ENCODE measurements around the gene ANO4. TPM values are rescaled to one million over a fixed set of nuclear protein-coding genes. Genes with fewer than 3 reads are reported as not detected.

ANO4 gene
- total and polyA plus RNA-seq, 2 donors (not counting 1 experiment from before 2014, with no cell fraction given), result not detected

GRCh38 chr12:100859063-100859627, 64.6 kb downstream of the ANO4 start:
- ATAC-seq (ENCODE audit: low read depth), result no peak
- 100% methylated on average over 4 of the region's 5 CpGs for WGBS (ENCODE audit: insufficient coverage)
- peaks cover 4% of the 10 kb centered on the region for H3K27me3 Mint-ChIP-seq
- H3K9me3 ChIP-seq (ENCODE audit: control extremely low read depth in 1 of 3, control insufficient read depth in 2 of 3, insufficient read depth in 1 of 3, low read length in 2 of 3), result no peaks in the 10 kb centered on the region
- no peaks in the 10 kb centered on the region for H3K9me3 Mint-ChIP-seq (ENCODE audit: insufficient read depth)
- H3K27ac Mint-ChIP-seq, result no peak overlapping the region
- H3K27ac ChIP-seq (ENCODE audit: low read length in 2 of 2), result no peak overlapping the region
- ChIA-PET POLR2A (no interaction called here), CTCF (no interaction called here)
- H2AFZ ChIP-seq (ENCODE audit: insufficient read depth, low read depth, low read length, poor library complexity, severe bottlenecking), result no peak overlapping the region
- no peak for TF ChIP-seq EZH2 (IDR thresholded peaks at IDR 0.05; ENCODE audit: borderline replicate concordance, insufficient read depth, low read depth, low read length, poor library complexity, severe bottlenecking)
- no peak for TF ChIP-seq CTCF (IDR thresholded peaks at IDR 0.05)
- H3K27me3 ChIP-seq (replicated peaks in 1 of 4; ENCODE audit: control extremely low read depth in 1 of 4, control insufficient read depth in 3 of 4, insufficient read depth in 4 of 4, low read length in 3 of 4), result no peaks in the 10 kb centered on the region
- no peaks in the 10 kb centered on the region for H4K20me1 ChIP-seq (ENCODE audit: control insufficient read depth, insufficient read depth, low read length, poor library complexity, severe bottlenecking)
- no peak for DNase-seq
- H3K36me3 ChIP-seq (replicated peaks in 1 of 2; ENCODE audit: control extremely low read depth in 1 of 2, control insufficient read depth in 1 of 2, extremely low read depth in 1 of 2, insufficient read depth in 2 of 2, low read length in 1 of 2), result no peaks in the 10 kb centered on the region
- no peaks in the 10 kb centered on the region for H3K79me2 ChIP-seq (ENCODE audit: control insufficient read depth, insufficient read depth, low read length)
- no peak overlapping the region for H3K4me2 ChIP-seq (replicated peaks; ENCODE audit: low read depth, low read length, poor library complexity, severe bottlenecking)
- H3K4me1 ChIP-seq (ENCODE audit: control insufficient read depth in 2 of 2, insufficient read depth in 2 of 2, low read length in 2 of 2), result no peaks in the 10 kb centered on the region
- H3K4me3 ChIP-seq (ENCODE audit: control extremely low read depth in 1 of 5, extremely low read depth in 1 of 5, insufficient read depth in 1 of 5, low read depth in 2 of 5, low read length in 4 of 5), result no peak overlapping the region
- H3K9ac ChIP-seq (ENCODE audit: low read length), result no peak overlapping the region
- H3K4me1 Mint-ChIP-seq, result no peaks in the 10 kb centered on the region
- intact Hi-C loops (cut with micrococcal nuclease), result no loop called here
- H3K4me3 Mint-ChIP-seq, result no peak overlapping the region

GRCh38 chr12:100860611-100861010, 66.0 kb downstream of the ANO4 start:
- intact Hi-C loops (cut with micrococcal nuclease), result no loop called here
- Histone ChIP-seq H3K79me2 (ENCODE audit: control insufficient read depth, insufficient read depth, low read length) (no peaks in the 10 kb centered on the region), H3K9ac (ENCODE audit: low read length) (no peak overlapping the region), H3K4me1 (ENCODE audit: control insufficient read depth in 2 of 2, insufficient read depth in 2 of 2, low read length in 2 of 2) (no peaks in the 10 kb centered on the region), H3K27ac (ENCODE audit: low read length in 2 of 2) (no peak overlapping the region), H3K27me3 (replicated peaks in 1 of 4; ENCODE audit: control extremely low read depth in 1 of 4, control insufficient read depth in 3 of 4, insufficient read depth in 4 of 4, low read length in 3 of 4) (no peaks in the 10 kb centered on the region), H2AFZ (ENCODE audit: insufficient read depth, low read depth, low read length, poor library complexity, severe bottlenecking) (no peak overlapping the region), H3K4me2 (replicated peaks; ENCODE audit: low read depth, low read length, poor library complexity, severe bottlenecking) (no peak overlapping the region), H4K20me1 (ENCODE audit: control insufficient read depth, insufficient read depth, low read length, poor library complexity, severe bottlenecking) (no peaks in the 10 kb centered on the region), H3K4me3 (ENCODE audit: control extremely low read depth in 1 of 5, extremely low read depth in 1 of 5, insufficient read depth in 1 of 5, low read depth in 2 of 5, low read length in 4 of 5) (no peak overlapping the region), H3K36me3 (replicated peaks in 1 of 2; ENCODE audit: control extremely low read depth in 1 of 2, control insufficient read depth in 1 of 2, extremely low read depth in 1 of 2, insufficient read depth in 2 of 2, low read length in 1 of 2) (no peaks in the 10 kb centered on the region), H3K9me3 (ENCODE audit: control extremely low read depth in 1 of 3, control insufficient read depth in 2 of 3, insufficient read depth in 1 of 3, low read length in 2 of 3) (no peaks in the 10 kb centered on the region)
- no peak overlapping the region for H3K27ac Mint-ChIP-seq
- ATAC-seq (ENCODE audit: low read depth) (no peak), DNase-seq (no peak)
- ChIA-PET CTCF (no interaction called here), POLR2A (no interaction called here)
- H3K4me3 Mint-ChIP-seq, result no peak overlapping the region
- H3K9me3 Mint-ChIP-seq (ENCODE audit: insufficient read depth), result no peaks in the 10 kb centered on the region
- H3K4me1 Mint-ChIP-seq, result no peaks in the 10 kb centered on the region
- no peak for TF ChIP-seq CTCF (IDR thresholded peaks at IDR 0.05)
- TF ChIP-seq EZH2 (IDR thresholded peaks at IDR 0.05; ENCODE audit: borderline replicate concordance, insufficient read depth, low read depth, low read length, poor library complexity, severe bottlenecking), result no peak
- 95% methylated on average over 7 of the region's 8 CpGs for WGBS (ENCODE audit: insufficient coverage)
- H3K27me3 Mint-ChIP-seq, result no peaks in the 10 kb centered on the region

All from B cell (primary cell).